Measurements from ENCODE around the gene PLA2G2A. TPM values are rescaled to one million over a fixed set of nuclear protein-coding genes. Genes with fewer than 3 reads are reported as not detected.

PLA2G2A gene
- total and polyA plus RNA-seq, 9 of the 15 experiments (the other 6 are each of a cell fraction or from before 2014, with no cell fraction given) = not detected

- TF ChIP-seq CHD7 (IDR thresholded peaks at IDR 0.05; ENCODE audit: low read depth, low read length) = no peak
- TF ChIP-seq RBM15 (IDR thresholded peaks at IDR 0.05; ENCODE audit: insufficient read depth, low read length) = no peak
- TF ChIP-seq ZBTB26 (CRISPR knock-in tag; IDR thresholded peaks at IDR 0.05) = no peak
- TF ChIP-seq CREB3L1 (IDR thresholded peaks at IDR 0.05; ENCODE audit: borderline replicate concordance, low read depth) = no peak
- peak; percentile 56; the same call in 1 of the 2 replicates for TF ChIP-seq BACH1 (tag; IDR thresholded peaks at IDR 0.05)
- TF ChIP-seq DMBX1 (CRISPR knock-in tag; IDR thresholded peaks at IDR 0.05; ENCODE audit: borderline replicate concordance) = no peak
- no peak for TF ChIP-seq MBD1 (CRISPR knock-in tag; IDR thresholded peaks at IDR 0.05)
- peak; percentile 22; the same call in 1 of the 2 replicates for TF ChIP-seq PKNOX1 (IDR thresholded peaks at IDR 0.05)
These were observed 2.3 kb upstream of the PLA2G2A start (continued) for GRCh38 chr1:19981507-19982312.
